ENCODE data around the gene RALGDS. TPM values are rescaled to one million over a fixed set of nuclear protein-coding genes. Genes with fewer than 3 reads are reported as not detected.
A peak's percentile ranks its signal among the peaks of the same experiment; 100 is the strongest.
"Not testable (repeated sequence)": the region's sequence is repeated elsewhere in the genome, so short reads cannot be mapped to it uniquely, and the experiment has no call there.

The RALGDS gene
- polyA plus RNA-seq, 4 donors, result 33.0 to 49.0 (median 35.7) TPM

DNA sequence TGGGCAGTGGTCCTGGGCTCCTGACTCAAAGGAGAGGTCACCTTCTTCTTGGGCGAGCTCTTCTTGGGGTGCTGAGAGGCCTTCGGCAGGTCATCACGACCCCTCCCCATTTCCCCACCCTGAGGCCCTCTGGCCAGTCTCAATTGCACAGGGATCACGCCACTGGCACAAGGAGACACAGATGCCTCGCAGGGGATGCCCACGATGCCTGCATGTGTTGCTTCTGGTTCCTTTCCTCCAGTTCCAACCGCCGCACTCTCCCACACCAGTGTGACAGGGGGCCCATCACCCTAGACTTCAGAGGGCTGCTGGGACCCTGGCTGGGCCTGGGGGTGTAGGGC is 57.9 kb downstream of the RALGDS start:
- no peaks in the 10 kb centered on the region for H3K27me3 ChIP-seq (ENCODE audit: control insufficient read depth in 3 of 3, insufficient read depth in 3 of 3, low read length in 3 of 3)
- 82 to 86% (median 86%) methylated on average over 8 of the region's 8 CpGs for WGBS, 3 donors
- DNase-seq (no peak), FAIRE-seq (no peak)
- H3K36me3 ChIP-seq (ENCODE audit: control insufficient read depth in 3 of 3, insufficient read depth in 2 of 3, low read depth in 1 of 3, low read length in 3 of 3), result peaks cover 0 to 60% (median 2%) of the 10 kb centered on the region in 3 donors
- no peaks in the 10 kb centered on the region for H3K9me3 ChIP-seq (ENCODE audit: control insufficient read depth in 2 of 2, insufficient read depth in 1 of 2, low read depth in 1 of 2, low read length in 1 of 2)
- no peak overlapping the region for H3K4me3 ChIP-seq (ENCODE audit: low read depth in 1 of 3, low read length in 3 of 3)
- H3K4me1 ChIP-seq (ENCODE audit: control insufficient read depth in 3 of 3, insufficient read depth in 2 of 3, low read depth in 1 of 3, low read length in 2 of 3), result peaks cover 2 to 26% (median 2%) of the 10 kb centered on the region in 3 donors
- H3K27ac ChIP-seq (ENCODE audit: low read depth in 1 of 3, low read length in 2 of 3), result no peak overlapping the region

GRCh38 chr9:133062569-133062968 is 58.5 kb downstream of the RALGDS start:
- Histone ChIP-seq H3K4me1 (ENCODE audit: control insufficient read depth in 3 of 3, insufficient read depth in 2 of 3, low read depth in 1 of 3, low read length in 2 of 3) (peaks cover 2 to 26% (median 2%) of the 10 kb centered on the region in 3 donors), H3K36me3 (ENCODE audit: control insufficient read depth in 3 of 3, insufficient read depth in 2 of 3, low read depth in 1 of 3, low read length in 3 of 3) (peaks cover 0 to 62% (median 2%) of the 10 kb centered on the region in 3 donors)
- H3K9me3 ChIP-seq (ENCODE audit: control insufficient read depth in 2 of 2, insufficient read depth in 1 of 2, low read depth in 1 of 2, low read length in 1 of 2); H3K27me3 ChIP-seq (ENCODE audit: control insufficient read depth in 3 of 3, insufficient read depth in 3 of 3, low read length in 3 of 3); FAIRE-seq; H3K4me3 ChIP-seq (ENCODE audit: low read depth in 1 of 3, low read length in 3 of 3); H3K27ac ChIP-seq (ENCODE audit: low read depth in 1 of 3, low read length in 2 of 3); DNase-seq: not testable (repeated sequence)
- WGBS, 3 donors, result 24 to 52% (median 46%) methylated on average over 2 to 3 of the region's 8 CpGs

GRCh38 chr9:133061764-133062145 is 59.3 kb downstream of the RALGDS start, which contains the start of gene CEL:
TSS of gene CEL (plus strand) at chr9:133061981. CDS start at chr9:133062003, 22 bp downstream.
- 0 to 41% (median 30%) methylated on average over 1 to 4 of the region's 9 CpGs for whole genome bisulfite sequencing, 3 donors
- Histone ChIP-seq H3K36me3 (ENCODE audit: control insufficient read depth in 3 of 3, insufficient read depth in 2 of 3, low read depth in 1 of 3, low read length in 3 of 3) (peaks cover 0 to 65% (median 2%) of the 10 kb centered on the region in 3 donors), H3K27ac (ENCODE audit: low read depth in 1 of 3, low read length in 2 of 3) (peak within 1 kb of the TSS in 2 of 3 donors; percentile 66 to 89), H3K4me1 (ENCODE audit: control insufficient read depth in 3 of 3, insufficient read depth in 2 of 3, low read depth in 1 of 3, low read length in 2 of 3) (peaks cover 2 to 26% (median 2%) of the 10 kb centered on the region in 3 donors)
- not testable (repeated sequence) for FAIRE-seq; H3K9me3 ChIP-seq (ENCODE audit: control insufficient read depth in 2 of 2, insufficient read depth in 1 of 2, low read depth in 1 of 2, low read length in 1 of 2); H3K4me3 ChIP-seq (ENCODE audit: low read depth in 1 of 3, low read length in 3 of 3); H3K27me3 ChIP-seq (ENCODE audit: control insufficient read depth in 3 of 3, insufficient read depth in 3 of 3, low read length in 3 of 3)
- peak; percentile 75 to 88 for DNase-seq

DNA sequence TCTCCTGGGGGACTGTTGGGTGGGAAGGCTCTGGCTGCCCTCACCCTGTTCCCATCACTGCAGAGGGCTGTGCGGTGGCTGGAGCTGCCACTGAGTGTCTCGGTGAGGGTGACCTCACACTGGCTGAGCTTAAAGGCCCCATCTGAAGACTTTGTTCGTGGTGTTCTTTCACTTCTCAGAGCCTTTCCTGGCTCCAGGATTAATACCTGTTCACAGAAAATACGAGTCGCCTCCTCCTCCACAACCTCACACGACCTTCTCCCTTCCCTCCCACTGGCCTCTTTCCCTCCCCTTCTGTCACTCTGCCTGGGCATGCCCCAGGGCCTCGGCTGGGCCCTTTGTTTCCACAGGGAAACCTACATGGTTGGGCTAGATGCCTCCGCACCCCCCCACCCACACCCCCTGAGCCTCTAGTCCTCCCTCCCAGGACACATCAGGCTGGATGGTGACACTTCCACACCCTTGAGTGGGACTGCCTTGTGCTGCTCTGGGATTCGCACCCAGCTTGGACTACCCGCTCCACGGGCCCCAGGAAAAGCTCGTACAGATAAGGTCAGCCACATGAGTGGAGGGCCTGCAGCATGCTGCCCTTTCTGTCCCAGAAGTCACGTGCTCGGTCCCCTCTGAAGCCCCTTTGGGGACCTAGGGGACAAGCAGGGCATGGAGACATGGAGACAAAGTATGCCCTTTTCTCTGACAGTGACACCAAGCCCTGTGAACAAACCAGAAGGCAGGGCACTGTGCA is 59.8 kb downstream of the RALGDS start:
- H3K4me1 ChIP-seq (ENCODE audit: control insufficient read depth in 3 of 3, insufficient read depth in 2 of 3, low read depth in 1 of 3, low read length in 2 of 3), result peaks cover 2 to 26% (median 2%) of the 10 kb centered on the region in 3 donors
- H3K9me3 ChIP-seq (ENCODE audit: control insufficient read depth in 2 of 2, insufficient read depth in 1 of 2, low read depth in 1 of 2, low read length in 1 of 2); H3K27me3 ChIP-seq (ENCODE audit: control insufficient read depth in 3 of 3, insufficient read depth in 3 of 3, low read length in 3 of 3); FAIRE-seq; H3K4me3 ChIP-seq (ENCODE audit: low read depth in 1 of 3, low read length in 3 of 3): not testable (repeated sequence)
- 23 to 52% (median 34%) methylated on average over 14 of the region's 14 CpGs for WGBS, 3 donors
- H3K27ac ChIP-seq (ENCODE audit: low read depth in 1 of 3, low read length in 2 of 3), result peak overlapping the region in 2 of 3 donors; percentile 66 to 89
- peaks cover 0 to 65% (median 2%) of the 10 kb centered on the region in 3 donors for H3K36me3 ChIP-seq (ENCODE audit: control insufficient read depth in 3 of 3, insufficient read depth in 2 of 3, low read depth in 1 of 3, low read length in 3 of 3)
- DNase-seq, result peak; percentile 24 to 71

- peak overlapping the region in 1 of 3 donors; percentile 91 for H3K27ac ChIP-seq (ENCODE audit: low read depth in 1 of 3, low read length in 2 of 3)
- no peak overlapping the region for H3K4me3 ChIP-seq (ENCODE audit: low read depth in 1 of 3, low read length in 3 of 3)
- DNase-seq, result peak; percentile 17 to 68
- H3K27me3 ChIP-seq (ENCODE audit: control insufficient read depth in 3 of 3, insufficient read depth in 3 of 3, low read length in 3 of 3), result no peaks in the 10 kb centered on the region
- no peaks in the 10 kb centered on the region for H3K9me3 ChIP-seq (ENCODE audit: control insufficient read depth in 2 of 2, insufficient read depth in 1 of 2, low read depth in 1 of 2, low read length in 1 of 2)
- peaks cover 2 to 26% (median 2%) of the 10 kb centered on the region in 3 donors for H3K4me1 ChIP-seq (ENCODE audit: control insufficient read depth in 3 of 3, insufficient read depth in 2 of 3, low read depth in 1 of 3, low read length in 2 of 3)
- peaks cover 0 to 67% (median 2%) of the 10 kb centered on the region in 3 donors for H3K36me3 ChIP-seq (ENCODE audit: control insufficient read depth in 3 of 3, insufficient read depth in 2 of 3, low read depth in 1 of 3, low read length in 3 of 3)
- 17 to 37% (median 33%) methylated on average over 5 to 6 of the region's 6 CpGs for WGBS, 3 donors
- FAIRE-seq, result no peak
These were observed 60.6 kb downstream of the RALGDS start for GRCh38 chr9:133060417-133060841.

DNA sequence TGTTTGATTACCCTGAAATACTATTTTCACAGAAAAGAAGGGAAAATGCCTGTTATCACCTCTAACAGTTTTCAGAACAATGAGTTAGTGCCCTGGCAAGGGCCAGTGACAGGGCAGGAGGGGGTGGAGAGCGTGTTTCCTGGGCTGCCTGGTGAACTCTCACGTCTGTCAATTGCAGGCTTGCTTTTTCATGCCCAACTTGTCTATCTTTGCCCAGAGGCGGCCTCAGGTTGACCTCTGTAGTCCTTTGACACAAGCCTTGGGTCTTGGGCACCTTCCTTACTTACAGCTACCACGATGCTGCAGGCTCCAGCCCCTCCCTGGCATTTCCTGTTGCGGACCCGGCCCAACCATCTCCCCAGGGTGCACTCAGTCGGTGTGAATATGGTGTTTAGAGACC is 61.4 kb downstream of the RALGDS start:
- H3K27me3 ChIP-seq (ENCODE audit: control insufficient read depth in 3 of 3, insufficient read depth in 3 of 3, low read length in 3 of 3), result no peaks in the 10 kb centered on the region
- WGBS, 3 donors, result 41 to 56% (median 47%) methylated on average over 7 of the region's 7 CpGs
- DNase-seq (no peak), FAIRE-seq (no peak)
- peak overlapping the region in 1 of 3 donors; percentile 91 for H3K27ac ChIP-seq (ENCODE audit: low read depth in 1 of 3, low read length in 2 of 3)
- H3K9me3 ChIP-seq (ENCODE audit: control insufficient read depth in 2 of 2, insufficient read depth in 1 of 2, low read depth in 1 of 2, low read length in 1 of 2), result no peaks in the 10 kb centered on the region
- H3K4me1 ChIP-seq (ENCODE audit: control insufficient read depth in 3 of 3, insufficient read depth in 2 of 3, low read depth in 1 of 3, low read length in 2 of 3), result peaks cover 2 to 26% (median 2%) of the 10 kb centered on the region in 3 donors
- no peak overlapping the region for H3K4me3 ChIP-seq (ENCODE audit: low read depth in 1 of 3, low read length in 3 of 3)
- peaks cover under 1 to 67% (median 3%) of the 10 kb centered on the region in 3 donors for H3K36me3 ChIP-seq (ENCODE audit: control insufficient read depth in 3 of 3, insufficient read depth in 2 of 3, low read depth in 1 of 3, low read length in 3 of 3)

DNA sequence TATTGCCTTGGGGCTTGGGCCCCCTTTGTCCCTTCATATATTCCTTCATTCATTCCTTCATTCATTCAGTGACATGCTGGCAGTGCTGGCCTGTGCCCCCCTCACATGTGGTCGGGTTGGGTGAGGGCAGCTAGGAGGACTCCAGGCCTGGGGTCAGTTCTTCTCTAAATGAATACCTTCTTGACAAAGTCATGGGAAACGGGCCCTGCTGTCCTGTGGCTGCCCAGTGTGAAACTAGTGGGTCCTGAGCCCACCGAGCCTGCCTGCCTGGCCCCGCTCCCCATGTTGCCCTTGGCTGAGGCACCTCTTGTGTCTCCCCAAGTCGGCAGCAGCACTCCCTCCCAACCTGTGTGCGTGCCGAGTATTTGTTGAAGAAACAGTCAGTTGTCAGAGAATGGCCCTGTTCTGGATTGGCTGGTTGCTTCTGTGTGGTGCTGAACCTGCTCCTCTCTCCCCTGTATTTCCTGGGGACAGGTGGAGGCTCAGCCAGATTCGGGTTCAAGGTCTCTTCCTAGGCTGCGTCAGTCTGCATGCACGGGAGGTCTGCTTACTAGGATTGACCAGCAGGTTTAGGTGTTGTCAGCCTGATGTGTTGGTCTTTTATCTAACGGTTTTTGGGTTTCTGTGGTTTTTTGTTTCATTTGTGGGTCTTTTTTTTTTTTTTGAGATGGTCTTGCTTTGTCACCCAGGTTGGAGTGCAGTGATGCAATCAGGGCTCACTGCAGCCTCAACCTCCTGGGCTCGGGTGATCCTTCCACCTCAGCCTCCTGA is 62.3 kb downstream of the RALGDS start:
- DNase-seq, result peak in 1 of 2 donors; percentile 34
- no peaks in the 10 kb centered on the region for H3K27me3 ChIP-seq (ENCODE audit: control insufficient read depth in 3 of 3, insufficient read depth in 3 of 3, low read length in 3 of 3)
- WGBS, 3 donors, result 41 to 59% (median 46%) methylated on average over 12 of the region's 12 CpGs
- H3K9me3 ChIP-seq (ENCODE audit: control insufficient read depth in 2 of 2, insufficient read depth in 1 of 2, low read depth in 1 of 2, low read length in 1 of 2), result no peaks in the 10 kb centered on the region
- peaks cover 5 to 67% (median 5%) of the 10 kb centered on the region in 3 donors for H3K36me3 ChIP-seq (ENCODE audit: control insufficient read depth in 3 of 3, insufficient read depth in 2 of 3, low read depth in 1 of 3, low read length in 3 of 3)
- no peak overlapping the region for H3K27ac ChIP-seq (ENCODE audit: low read depth in 1 of 3, low read length in 2 of 3)
- H3K4me1 ChIP-seq (ENCODE audit: control insufficient read depth in 3 of 3, insufficient read depth in 2 of 3, low read depth in 1 of 3, low read length in 2 of 3), result peaks cover 2 to 26% (median 2%) of the 10 kb centered on the region in 3 donors
- FAIRE-seq, result no peak
- no peak overlapping the region for H3K4me3 ChIP-seq (ENCODE audit: low read depth in 1 of 3, low read length in 3 of 3)

DNA sequence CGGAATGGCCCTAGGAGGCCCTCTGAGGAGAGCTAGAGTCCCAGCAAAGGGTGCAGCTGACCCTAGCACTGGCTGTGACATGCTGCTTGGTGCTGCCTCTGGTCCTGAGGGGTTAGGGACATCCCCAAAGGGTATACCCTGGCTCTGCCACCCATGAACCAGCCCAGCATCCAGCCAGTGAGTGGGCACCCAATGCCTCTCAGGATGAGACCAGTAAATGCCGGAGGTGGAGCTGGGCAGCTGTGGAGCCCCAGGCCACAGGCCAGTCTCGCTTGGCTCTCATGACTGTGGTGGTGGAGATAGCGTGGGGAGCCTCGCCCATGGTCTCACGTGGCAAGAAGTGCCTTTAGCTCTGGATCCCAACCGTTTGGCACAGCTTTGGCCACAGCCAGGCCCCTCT is 63.0 kb downstream of the RALGDS start:
- DNase-seq (no peak), FAIRE-seq (no peak)
- no peak overlapping the region for H3K27ac ChIP-seq (ENCODE audit: low read depth in 1 of 3, low read length in 2 of 3)
- WGBS, 3 donors, result 63 to 80% (median 69%) methylated on average over 7 of the region's 7 CpGs
- H3K9me3 ChIP-seq (ENCODE audit: control insufficient read depth in 2 of 2, insufficient read depth in 1 of 2, low read depth in 1 of 2, low read length in 1 of 2), result no peaks in the 10 kb centered on the region
- H3K4me3 ChIP-seq (ENCODE audit: low read depth in 1 of 3, low read length in 3 of 3), result no peak overlapping the region
- H3K27me3 ChIP-seq (ENCODE audit: control insufficient read depth in 3 of 3, insufficient read depth in 3 of 3, low read length in 3 of 3), result no peaks in the 10 kb centered on the region
- H3K4me1 ChIP-seq (ENCODE audit: control insufficient read depth in 3 of 3, insufficient read depth in 2 of 3, low read depth in 1 of 3, low read length in 2 of 3), result peaks cover 2 to 26% (median 2%) of the 10 kb centered on the region in 3 donors
- peaks cover 5 to 67% (median 9%) of the 10 kb centered on the region in 3 donors for H3K36me3 ChIP-seq (ENCODE audit: control insufficient read depth in 3 of 3, insufficient read depth in 2 of 3, low read depth in 1 of 3, low read length in 3 of 3)
